A673 (cell line): Measurements from ENCODE around the gene PACRG.

Experiments used
- EZH2 ChIP-seq: fragments of 200-600 bp; sonication (generic); IDR thresholded peaks from 2 replicates; pipeline ENCODE4 v1.6.1; 2017; ENCODE audit warnings: borderline replicate concordance, low read depth, mild to moderate bottlenecking, mixed read lengths, antibody characterized with exemption, low read length; ENCODE audit not compliant: poor library complexity, severe bottlenecking
- TF ChIP-seq, protein P1 (sequence below): fragments of 300-800, 200-600 bp; sonication (generic); conservative IDR thresholded peaks from 2 replicates; pipeline ENCODE4 v1.5.1; 2017; ENCODE audit warnings: low read depth, mild to moderate bottlenecking, antibody characterized with exemption, low read length, moderate library complexity, mixed read lengths

GRCh38 chr6:162882801-162883481 is 155.2 kb downstream of the PACRG start:
- TF ChIP-seq, protein P1, sequence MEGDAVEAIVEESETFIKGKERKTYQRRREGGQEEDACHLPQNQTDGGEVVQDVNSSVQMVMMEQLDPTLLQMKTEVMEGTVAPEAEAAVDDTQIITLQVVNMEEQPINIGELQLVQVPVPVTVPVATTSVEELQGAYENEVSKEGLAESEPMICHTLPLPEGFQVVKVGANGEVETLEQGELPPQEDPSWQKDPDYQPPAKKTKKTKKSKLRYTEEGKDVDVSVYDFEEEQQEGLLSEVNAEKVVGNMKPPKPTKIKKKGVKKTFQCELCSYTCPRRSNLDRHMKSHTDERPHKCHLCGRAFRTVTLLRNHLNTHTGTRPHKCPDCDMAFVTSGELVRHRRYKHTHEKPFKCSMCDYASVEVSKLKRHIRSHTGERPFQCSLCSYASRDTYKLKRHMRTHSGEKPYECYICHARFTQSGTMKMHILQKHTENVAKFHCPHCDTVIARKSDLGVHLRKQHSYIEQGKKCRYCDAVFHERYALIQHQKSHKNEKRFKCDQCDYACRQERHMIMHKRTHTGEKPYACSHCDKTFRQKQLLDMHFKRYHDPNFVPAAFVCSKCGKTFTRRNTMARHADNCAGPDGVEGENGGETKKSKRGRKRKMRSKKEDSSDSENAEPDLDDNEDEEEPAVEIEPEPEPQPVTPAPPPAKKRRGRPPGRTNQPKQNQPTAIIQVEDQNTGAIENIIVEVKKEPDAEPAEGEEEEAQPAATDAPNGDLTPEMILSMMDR, result no peak
- TF ChIP-seq EZH2, result no peak
